Endothelial cell (in vitro differentiated cells): Measurements from ENCODE around the gene RIMS3. TPM values are rescaled to one million over a fixed set of nuclear protein-coding genes. Genes with fewer than 3 reads are reported as not detected.

Source experiments
- DNase-seq: peaks from one replicate; pipeline ENCODE4 v3.0.0; 2021; ENCODE audit warnings: low spot score
- H3K27ac Mint-ChIP-seq: one replicate; pipeline ENCODE4 v1.8.0; 2021; ENCODE audit warnings: mixed read lengths, inconsistent platforms; ENCODE audit not compliant: unreplicated experiment
- H3K27me3 Mint-ChIP-seq: one replicate; pipeline ENCODE4 v1.8.0; 2021; ENCODE audit warnings: mild to moderate bottlenecking, moderate library complexity, mixed read lengths, inconsistent platforms; ENCODE audit not compliant: unreplicated experiment
- H3K36me3 Mint-ChIP-seq: one replicate; pipeline ENCODE4 v1.8.0; 2021; ENCODE audit warnings: mild to moderate bottlenecking, low read depth, mixed read lengths, inconsistent platforms; ENCODE audit not compliant: unreplicated experiment
- H3K4me1 Mint-ChIP-seq: one replicate; pipeline ENCODE4 v1.8.0; 2021; ENCODE audit warnings: mild to moderate bottlenecking, mixed read lengths, inconsistent platforms; ENCODE audit not compliant: unreplicated experiment
- H3K4me3 Mint-ChIP-seq: one replicate; pipeline ENCODE4 v1.8.0; 2021; ENCODE audit warnings: mild to moderate bottlenecking, mixed read lengths, inconsistent platforms; ENCODE audit not compliant: unreplicated experiment
- H3K9me3 Mint-ChIP-seq: one replicate; pipeline ENCODE4 v1.8.0; 2021; ENCODE audit warnings: mixed read lengths, inconsistent platforms; ENCODE audit not compliant: unreplicated experiment
- total RNA-seq: library from RNA; stranded (reverse); fragmentation: NEBNext Ultra II Directional; extraction: Animal tissue kit (Norgen Biotek cat#: 25700); gene quantifications from one replicate; pipeline ENCODE4 v1.2.1, GENCODE V29; 2021; ENCODE audit not compliant: unreplicated experiment
- TF ChIP-seq, protein P1 (sequence below): fragments of 200-600 bp; sonication (generic); IDR thresholded peaks from one replicate; pipeline ENCODE4 v1.5.0; 2021; ENCODE audit warnings: antibody characterized with exemption; ENCODE audit not compliant: unreplicated experiment

RIMS3 gene
- total RNA-seq, 1 donor from 2014 or later, result 5.4 TPM

GRCh38 chr1:40653851-40654537 is 11.5 kb downstream of the RIMS3 start:
- peaks cover 15% of the 10 kb centered on the region for H3K4me1 Mint-ChIP-seq
- no peaks in the 10 kb centered on the region for H3K9me3 Mint-ChIP-seq
- H3K4me3 Mint-ChIP-seq, result peak overlapping the region; percentile 42
- peak; percentile 55 for DNase-seq
- H3K27me3 Mint-ChIP-seq, result peaks cover 8% of the 10 kb centered on the region
- H3K36me3 Mint-ChIP-seq, result no peaks in the 10 kb centered on the region
- no peak overlapping the region for H3K27ac Mint-ChIP-seq
- TF ChIP-seq, protein P1, sequence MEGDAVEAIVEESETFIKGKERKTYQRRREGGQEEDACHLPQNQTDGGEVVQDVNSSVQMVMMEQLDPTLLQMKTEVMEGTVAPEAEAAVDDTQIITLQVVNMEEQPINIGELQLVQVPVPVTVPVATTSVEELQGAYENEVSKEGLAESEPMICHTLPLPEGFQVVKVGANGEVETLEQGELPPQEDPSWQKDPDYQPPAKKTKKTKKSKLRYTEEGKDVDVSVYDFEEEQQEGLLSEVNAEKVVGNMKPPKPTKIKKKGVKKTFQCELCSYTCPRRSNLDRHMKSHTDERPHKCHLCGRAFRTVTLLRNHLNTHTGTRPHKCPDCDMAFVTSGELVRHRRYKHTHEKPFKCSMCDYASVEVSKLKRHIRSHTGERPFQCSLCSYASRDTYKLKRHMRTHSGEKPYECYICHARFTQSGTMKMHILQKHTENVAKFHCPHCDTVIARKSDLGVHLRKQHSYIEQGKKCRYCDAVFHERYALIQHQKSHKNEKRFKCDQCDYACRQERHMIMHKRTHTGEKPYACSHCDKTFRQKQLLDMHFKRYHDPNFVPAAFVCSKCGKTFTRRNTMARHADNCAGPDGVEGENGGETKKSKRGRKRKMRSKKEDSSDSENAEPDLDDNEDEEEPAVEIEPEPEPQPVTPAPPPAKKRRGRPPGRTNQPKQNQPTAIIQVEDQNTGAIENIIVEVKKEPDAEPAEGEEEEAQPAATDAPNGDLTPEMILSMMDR, result no peak

- H3K4me1 Mint-ChIP-seq, result peaks cover 16% of the 10 kb centered on the region
- DNase-seq, result no peak
- no peaks in the 10 kb centered on the region for H3K36me3 Mint-ChIP-seq
- H3K4me3 Mint-ChIP-seq, result no peak overlapping the region
- TF ChIP-seq, protein P1, result no peak
- no peak overlapping the region for H3K27ac Mint-ChIP-seq
- H3K27me3 Mint-ChIP-seq, result peaks cover 8% of the 10 kb centered on the region
- H3K9me3 Mint-ChIP-seq, result no peaks in the 10 kb centered on the region
Measured at GRCh38 chr1:40652979-40653378, 12.5 kb downstream of the RIMS3 start.

- TF ChIP-seq, protein P1, result no peak
- no peaks in the 10 kb centered on the region for H3K36me3 Mint-ChIP-seq
- DNase-seq, result no peak
- H3K27ac Mint-ChIP-seq, result no peak overlapping the region
- H3K9me3 Mint-ChIP-seq, result no peaks in the 10 kb centered on the region
- H3K4me1 Mint-ChIP-seq, result peaks cover 16% of the 10 kb centered on the region
- H3K4me3 Mint-ChIP-seq, result no peak overlapping the region
- H3K27me3 Mint-ChIP-seq, result peaks cover 8% of the 10 kb centered on the region
Measured at GRCh38 chr1:40652468-40652867, 13.0 kb downstream of the RIMS3 start.

DNA sequence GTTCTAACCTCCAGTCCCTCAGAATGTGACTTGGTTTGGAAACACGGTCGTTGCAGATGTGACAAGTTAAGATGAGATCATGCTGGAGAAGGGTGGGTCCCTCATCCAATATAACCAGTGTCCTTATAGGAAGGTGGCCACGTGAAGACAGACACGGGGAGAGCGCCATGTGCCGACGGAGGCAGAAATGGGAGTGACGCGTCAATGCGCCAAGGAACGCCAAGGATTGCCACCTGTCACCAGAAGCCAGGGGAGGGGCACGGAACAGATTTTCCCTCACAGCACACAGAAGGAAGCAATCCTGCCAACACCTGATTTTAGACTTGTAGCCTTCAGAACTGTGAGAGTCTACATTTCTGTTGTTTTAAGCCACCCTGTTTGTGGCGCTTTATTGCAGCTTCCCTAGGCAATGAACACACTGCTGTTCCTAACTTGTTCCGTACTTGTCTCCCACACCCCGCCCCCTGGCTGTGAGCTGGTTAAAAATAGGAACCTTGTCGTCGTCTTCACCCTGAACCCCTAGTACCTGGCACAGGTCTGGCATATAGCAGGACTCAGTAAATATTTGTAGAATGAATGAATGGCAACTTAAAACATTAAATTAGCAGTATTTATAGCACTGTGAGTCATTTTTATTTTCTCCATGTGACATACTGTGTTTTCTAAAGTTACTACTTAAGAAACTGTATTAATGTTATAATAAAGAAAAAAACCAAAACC is 14.2 kb downstream of the RIMS3 start:
- Mint-ChIP-seq H3K4me3 (no peak overlapping the region), H3K27ac (no peak overlapping the region), H3K4me1 (peaks cover 16% of the 10 kb centered on the region), H3K9me3 (no peaks in the 10 kb centered on the region), H3K27me3 (peaks cover 6% of the 10 kb centered on the region), H3K36me3 (no peaks in the 10 kb centered on the region)
- no peak for DNase-seq
- TF ChIP-seq, protein P1, result no peak

DNA sequence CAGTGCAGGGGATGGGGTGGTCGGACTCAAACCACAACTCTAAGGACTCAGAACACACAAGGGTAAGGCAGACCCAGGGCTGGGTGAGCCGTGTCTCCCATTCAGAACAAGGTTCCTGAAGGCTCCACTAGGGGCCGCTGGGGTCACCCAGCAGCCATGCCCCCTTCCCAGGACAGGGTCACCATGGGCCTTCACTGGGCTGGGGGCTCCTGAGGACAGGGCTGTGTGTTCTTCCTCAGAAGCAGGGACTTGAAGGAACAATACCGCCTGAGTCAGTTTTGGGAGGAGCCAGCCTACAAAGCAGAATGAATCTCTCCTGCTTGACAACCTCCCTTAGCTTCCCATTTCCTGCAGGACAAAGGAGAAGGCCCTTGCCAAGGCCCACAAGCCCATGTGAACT is 15.4 kb downstream of the RIMS3 start:
- no peaks in the 10 kb centered on the region for H3K36me3 Mint-ChIP-seq
- no peak overlapping the region for H3K27ac Mint-ChIP-seq
- TF ChIP-seq, protein P1, result peak; percentile 31
- H3K4me1 Mint-ChIP-seq, result peaks cover 18% of the 10 kb centered on the region
- H3K27me3 Mint-ChIP-seq, result peaks cover 6% of the 10 kb centered on the region
- H3K9me3 Mint-ChIP-seq, result no peaks in the 10 kb centered on the region
- peak; percentile 51 for DNase-seq
- no peak overlapping the region for H3K4me3 Mint-ChIP-seq
